ENCODE data around the gene CITED4. TPM values are rescaled to one million over a fixed set of nuclear protein-coding genes. Genes with fewer than 3 reads are reported as not detected.

Gene CITED4
- total and polyA plus RNA-seq, 9 of the 15 experiments (the other 6 are each of a cell fraction or from before 2014, with no cell fraction given): 0.11 to 1.2 (median 0.17) TPM; not detected in 2

- no peak overlapping the region for H3K4me3 ChIP-seq
- ATAC-seq (no peak), FAIRE-seq (no peak), DNase-seq (ENCODE audit: extremely low read depth in 1 of 4, low spot score in 3 of 4) (no peak)
- intact Hi-C loops (cut with micrococcal nuclease) (loop anchor here (5.0 kb wide), 2 partner anchors 57 to 142 kb away; no protein-coding TSS in a partner anchor), in situ Hi-C loops (cut with MboI) (no loop called here)
- H3K9me3 ChIP-seq (replicated peaks; ENCODE audit: control insufficient read depth, insufficient read depth, low read depth, low read length): no peaks in the 10 kb centered on the region
- ChIA-PET POLR2A (no interaction called here), CTCF (ENCODE audit: low intra/inter-chr PET ratio) (interaction anchor here (0.6 kb wide), 1 partner anchor 224 kb away, joined by 3 read pairs; no protein-coding TSS in a partner anchor)
- H3K27me3 ChIP-seq (ENCODE audit: control insufficient read depth in 2 of 2, insufficient read depth in 2 of 2, low read length in 2 of 2): peaks cover 0 to 2% of the 10 kb centered on the region in 2 experiments; a peak in 1 of 5 replicates
- no peaks in the 10 kb centered on the region for H3K79me2 ChIP-seq (ENCODE audit: control insufficient read depth, insufficient read depth, low read length)
- H4K20me1 ChIP-seq (replicated peaks; ENCODE audit: control insufficient read depth, insufficient read depth, low read length): no peaks in the 10 kb centered on the region
- H3K36me3 ChIP-seq (ENCODE audit: control insufficient read depth, insufficient read depth, low read length): no peaks in the 10 kb centered on the region
- no peaks in the 10 kb centered on the region for H3K9me1 ChIP-seq (ENCODE audit: control insufficient read depth, insufficient read depth, low read length)
- peak; percentile 45; the same call in 1 of the 2 replicates for TF ChIP-seq CEBPB (tag; IDR thresholded peaks at IDR 0.05)
- TF ChIP-seq UBTF (IDR thresholded peaks at IDR 0.05; ENCODE audit: borderline replicate concordance in 1 of 2, low read depth in 2 of 2, low read length in 2 of 2): no peak
- 31% methylated on average over 9 of the region's 10 CpGs for WGBS (ENCODE audit: insufficient coverage, low coverage, missing lambda C conversion rate)
- peaks cover 24 to 45% of the 10 kb centered on the region in 2 experiments for H3K4me1 ChIP-seq (replicated peaks in 1 of 2; ENCODE audit: control insufficient read depth in 2 of 2, insufficient read depth in 2 of 2, low read length in 2 of 2)
- no TSS peak for BruUV-seq (replicated peaks)
- no peak overlapping the region for H2AFZ ChIP-seq (ENCODE audit: low read depth, low read length)
- H3K9ac ChIP-seq (ENCODE audit: insufficient read depth in 1 of 2, low read depth in 2 of 2, low read length in 2 of 2): peak overlapping the region in 1 of 2 experiments; percentile 49; a peak in 2 of 4 replicates
- H3K4me2 ChIP-seq (ENCODE audit: insufficient read depth, low read length): no peak overlapping the region
- H3K27ac ChIP-seq (ENCODE audit: extremely low read depth, low read depth, low read length): no peak overlapping the region
These were observed 1.4 kb downstream of the CITED4 start for GRCh38 chr1:40860706-40861223.

Data from K562 (cell line).